ENCODE measurements around the gene FIGN. TPM values are rescaled to one million over a fixed set of nuclear protein-coding genes. Genes with fewer than 3 reads are reported as not detected.

FIGN gene
- total and polyA plus RNA-seq, 2 experiments from 2014 or later = 0.76 to 2.6 TPM

- TF ChIP-seq EZH2phosphoT487 (IDR thresholded peaks at IDR 0.05; ENCODE audit: insufficient read depth, low read depth) (no peak), EZH2 (IDR thresholded peaks at IDR 0.05; ENCODE audit: insufficient read depth, poor library complexity, severe bottlenecking) (no peak)
- Histone ChIP-seq H2AFZ (no peak overlapping the region), H4K20me1 (ENCODE audit: insufficient read depth) (no peaks in the 10 kb centered on the region), H3K79me2 (ENCODE audit: insufficient read depth) (no peaks in the 10 kb centered on the region), H3K4me1 (ENCODE audit: insufficient read depth) (no peaks in the 10 kb centered on the region), H3K27me3 (replicated peaks; ENCODE audit: insufficient read depth) (no peaks in the 10 kb centered on the region), H3K36me3 (ENCODE audit: low read depth) (no peaks in the 10 kb centered on the region), H3K9me2 (ENCODE audit: insufficient read depth) (no peaks in the 10 kb centered on the region), H3K4me2 (ENCODE audit: unreplicated experiment) (no peak overlapping the region), H3K9ac (no peak overlapping the region), H3K4me3 (no peak overlapping the region), H3K27ac (no peak overlapping the region), H3F3A (ENCODE audit: insufficient read depth) (no peaks in the 10 kb centered on the region), H3K9me3 (ENCODE audit: low read depth) (no peaks in the 10 kb centered on the region)
- 15% methylated on average over 2 of the region's 2 CpGs for WGBS, 2 experiments (ENCODE audit: low coverage in 1 of 2, low lambda C conversion rate in 2 of 2, missing lambda C conversion rate in 2 of 2)
- in situ Hi-C loops (cut with MboI) = no loop called here
- peak; percentile 17 for DNase-seq
These were observed 140.8 kb downstream of the FIGN start for GRCh38 chr2:163595028-163595427.

- TF ChIP-seq EZH2 (IDR thresholded peaks at IDR 0.05; ENCODE audit: insufficient read depth, poor library complexity, severe bottlenecking) = no peak
- no peak for TF ChIP-seq EZH2phosphoT487 (IDR thresholded peaks at IDR 0.05; ENCODE audit: insufficient read depth, low read depth)
- H3K79me2 ChIP-seq (ENCODE audit: insufficient read depth) = no peaks in the 10 kb centered on the region
- no peaks in the 10 kb centered on the region for H3K9me2 ChIP-seq (ENCODE audit: insufficient read depth)
- no peaks in the 10 kb centered on the region for H3K9me3 ChIP-seq (ENCODE audit: low read depth)
- no peak overlapping the region for H3K4me3 ChIP-seq
- no peak for DNase-seq
- in situ Hi-C loops (cut with MboI) = no loop called here
- no peaks in the 10 kb centered on the region for H3F3A ChIP-seq (ENCODE audit: insufficient read depth)
- H3K4me1 ChIP-seq (ENCODE audit: insufficient read depth) = no peaks in the 10 kb centered on the region
- no peak overlapping the region for H3K4me2 ChIP-seq (ENCODE audit: unreplicated experiment)
- no peak overlapping the region for H2AFZ ChIP-seq
- H4K20me1 ChIP-seq (ENCODE audit: insufficient read depth) = no peaks in the 10 kb centered on the region
- 94 to 97% methylated on average over 3 of the region's 3 CpGs for WGBS, 2 experiments (ENCODE audit: low coverage in 1 of 2, low lambda C conversion rate in 2 of 2, missing lambda C conversion rate in 2 of 2)
- no peak overlapping the region for H3K27ac ChIP-seq
- H3K36me3 ChIP-seq (ENCODE audit: low read depth) = no peaks in the 10 kb centered on the region
- no peaks in the 10 kb centered on the region for H3K27me3 ChIP-seq (replicated peaks; ENCODE audit: insufficient read depth)
- no peak overlapping the region for H3K9ac ChIP-seq
These were observed 141.3 kb downstream of the FIGN start for GRCh38 chr2:163594497-163594896.

DNA sequence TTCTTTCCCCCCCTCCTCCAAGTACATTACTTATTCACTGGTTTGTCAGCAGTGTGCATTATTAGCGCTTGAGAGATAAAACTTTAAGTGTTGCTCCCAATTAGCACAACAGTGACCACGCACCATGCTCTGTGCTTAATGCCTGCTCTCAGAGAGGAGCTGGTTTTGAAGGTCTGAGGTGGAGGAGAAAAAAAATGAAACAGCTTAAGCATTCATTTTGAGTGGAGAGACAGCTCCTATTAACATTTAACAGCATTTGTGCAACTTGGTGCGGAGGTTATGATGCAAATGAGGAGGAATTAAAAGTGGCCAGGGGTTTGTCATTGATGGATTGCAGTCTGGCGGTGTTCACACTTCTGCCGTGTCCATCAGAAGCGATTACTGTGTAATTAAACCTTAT is 141.8 kb downstream of the FIGN start:
- in situ Hi-C loops (cut with MboI) = no loop called here
- no peaks in the 10 kb centered on the region for H3K9me3 ChIP-seq (ENCODE audit: low read depth)

DNA sequence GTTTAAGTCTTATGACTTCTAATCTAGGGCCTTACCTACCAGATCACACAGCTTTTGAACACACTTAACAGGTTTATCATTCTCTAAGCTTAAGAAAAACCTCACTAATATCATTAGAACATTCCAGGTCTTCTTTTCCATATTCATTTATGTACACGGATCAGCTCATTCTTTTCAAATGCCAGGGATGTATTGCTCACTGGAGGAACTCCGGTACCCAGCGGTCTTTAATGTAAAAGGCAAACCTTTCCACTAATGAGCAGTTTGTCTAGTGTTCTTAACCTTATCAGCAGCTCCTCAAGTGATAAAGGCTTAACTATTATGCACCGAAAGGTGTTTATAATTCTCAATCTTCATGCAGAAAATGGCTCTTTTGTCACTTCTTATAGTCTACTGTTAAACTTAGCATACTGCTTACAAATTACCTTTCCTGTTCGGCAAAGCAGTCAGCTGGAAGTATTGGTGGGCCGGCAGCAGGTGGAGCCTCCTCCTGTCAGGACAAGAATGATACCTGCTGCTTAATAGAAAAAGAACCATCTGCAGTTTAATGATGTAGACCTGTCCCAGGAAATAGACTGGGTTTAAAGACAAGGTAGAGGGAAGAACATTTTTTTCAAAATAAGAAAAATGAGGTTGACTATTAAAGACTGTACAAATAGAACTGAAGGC is 142.7 kb downstream of the FIGN start:
- Histone ChIP-seq H3K9ac (no peak overlapping the region), H3K9me2 (ENCODE audit: insufficient read depth) (no peaks in the 10 kb centered on the region), H3F3A (ENCODE audit: insufficient read depth) (no peaks in the 10 kb centered on the region), H3K27me3 (replicated peaks; ENCODE audit: insufficient read depth) (no peaks in the 10 kb centered on the region), H3K4me3 (no peak overlapping the region), H3K4me2 (ENCODE audit: unreplicated experiment) (no peak overlapping the region), H3K27ac (no peak overlapping the region), H3K9me3 (ENCODE audit: low read depth) (no peaks in the 10 kb centered on the region), H2AFZ (no peak overlapping the region), H3K4me1 (ENCODE audit: insufficient read depth) (no peaks in the 10 kb centered on the region), H4K20me1 (ENCODE audit: insufficient read depth) (no peaks in the 10 kb centered on the region), H3K36me3 (ENCODE audit: low read depth) (no peaks in the 10 kb centered on the region), H3K79me2 (ENCODE audit: insufficient read depth) (no peaks in the 10 kb centered on the region)
- no peak for DNase-seq
- in situ Hi-C loops (cut with MboI) = no loop called here
- no peak for TF ChIP-seq EZH2phosphoT487 (IDR thresholded peaks at IDR 0.05; ENCODE audit: insufficient read depth, low read depth)
- no peak for TF ChIP-seq EZH2 (IDR thresholded peaks at IDR 0.05; ENCODE audit: insufficient read depth, poor library complexity, severe bottlenecking)
- 77 to 78% methylated on average over 6 of the region's 6 CpGs for WGBS, 2 experiments (ENCODE audit: low coverage in 1 of 2, low lambda C conversion rate in 2 of 2, missing lambda C conversion rate in 2 of 2)

More for the DNA sequence above, 141.8 kb downstream of the FIGN start:
- H3K4me1 ChIP-seq (ENCODE audit: insufficient read depth) = no peaks in the 10 kb centered on the region
- DNase-seq = no peak
- H3K4me2 ChIP-seq (ENCODE audit: unreplicated experiment) = no peak overlapping the region
- H3K27ac ChIP-seq = no peak overlapping the region
- no peaks in the 10 kb centered on the region for H3K79me2 ChIP-seq (ENCODE audit: insufficient read depth)
- H3F3A ChIP-seq (ENCODE audit: insufficient read depth) = no peaks in the 10 kb centered on the region
- H3K27me3 ChIP-seq (replicated peaks; ENCODE audit: insufficient read depth) = no peaks in the 10 kb centered on the region
- 86 to 90% methylated on average over 6 of the region's 6 CpGs for WGBS, 2 experiments (ENCODE audit: low coverage in 1 of 2, low lambda C conversion rate in 2 of 2, missing lambda C conversion rate in 2 of 2)
- TF ChIP-seq EZH2phosphoT487 (IDR thresholded peaks at IDR 0.05; ENCODE audit: insufficient read depth, low read depth) = no peak
- TF ChIP-seq EZH2 (IDR thresholded peaks at IDR 0.05; ENCODE audit: insufficient read depth, poor library complexity, severe bottlenecking) = no peak
- no peak overlapping the region for H2AFZ ChIP-seq
- H3K36me3 ChIP-seq (ENCODE audit: low read depth) = no peaks in the 10 kb centered on the region
- no peak overlapping the region for H3K9ac ChIP-seq
- no peaks in the 10 kb centered on the region for H3K9me2 ChIP-seq (ENCODE audit: insufficient read depth)
- no peak overlapping the region for H3K4me3 ChIP-seq
- no peaks in the 10 kb centered on the region for H4K20me1 ChIP-seq (ENCODE audit: insufficient read depth)
